ENCODE data around the gene MARCHF3.

DNA sequence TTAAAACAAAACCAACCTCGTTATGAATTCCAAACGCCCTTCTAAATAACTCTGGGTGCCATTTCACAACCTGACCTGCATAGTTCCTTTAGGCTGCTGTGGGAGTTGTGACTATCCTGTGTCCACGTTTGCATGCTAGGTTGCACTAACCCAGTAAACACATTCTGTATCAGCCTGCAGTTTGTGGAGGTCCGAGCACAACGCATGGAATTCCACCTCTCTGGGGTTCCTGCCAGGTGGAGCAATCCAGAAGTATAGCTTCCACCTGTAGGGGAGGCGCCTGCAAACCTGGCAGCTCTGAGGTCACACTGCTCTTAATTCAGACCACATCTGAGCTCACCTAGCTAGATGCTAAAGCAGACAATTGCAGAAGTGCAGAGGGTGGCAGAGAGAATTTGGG lies 57.2 kb downstream of the MARCHF3 start:
- no peak for TF ChIP-seq CTCF (IDR thresholded peaks at IDR 0.05; ENCODE audit: poor library complexity, severe bottlenecking)
- no peak for TF ChIP-seq EP300 (conservative IDR thresholded peaks at IDR 0.05; ENCODE audit: poor library complexity, severe bottlenecking)
- TF ChIP-seq SMC3 (conservative IDR thresholded peaks at IDR 0.05; ENCODE audit: poor library complexity), result no peak

Data from neural cell (in vitro differentiated cells).